OCI-LY3 (cell line): ENCODE results near the gene TMEM108.
A peak's percentile ranks its signal among the peaks of the same experiment; 100 is the strongest.

ENCODE experiments used
- H2AFZ ChIP-seq: fragments of 200-600, 300-600 bp; shearing (Covaris generic); 2 replicates; pipeline ENCODE4 v1.6.0; 2014; ENCODE audit warnings: antibody characterized with exemption, low read depth, low read length
- H3K27ac ChIP-seq: fragments of 200-600, 300-600 bp; sonication (generic); 2 replicates; pipeline ENCODE4 v1.5.1; 2014; ENCODE audit warnings: mild to moderate bottlenecking, low read length, moderate library complexity, mixed read lengths
- H3K27me3 ChIP-seq: fragments of 200-600, 300-600 bp; sonication (generic); 2 replicates; pipeline ENCODE4 v1.6.1; 2014; ENCODE audit warnings: low read depth, low read length, mixed read lengths
- H3K36me3 ChIP-seq: fragments of 200-600, 300-600 bp; sonication (generic); replicated peaks from 2 replicates; pipeline ENCODE3; 2014; ENCODE audit warnings: low read depth, low read length, mixed read lengths
- H3K4me1 ChIP-seq: fragments of 300-600, 200-600 bp; sonication (generic); 2 replicates; pipeline ENCODE4 v1.6.1; 2014; ENCODE audit warnings: low read length, mixed read lengths
- H3K4me2 ChIP-seq: fragments of 200-600, 300-600 bp; sonication (generic); 2 replicates; pipeline ENCODE4 v1.6.1; 2014; ENCODE audit warnings: low read length, mixed read lengths
- H3K4me3 ChIP-seq: fragments of 300-600, 200-600 bp; sonication (generic); 2 replicates; pipeline ENCODE4 v1.5.1; 2014; ENCODE audit warnings: antibody characterized with exemption, mild to moderate bottlenecking, low read length, moderate library complexity
- H3K79me2 ChIP-seq: fragments of 300-600, 200-600 bp; shearing (Covaris generic); 2 replicates; pipeline ENCODE4 v1.6.1; 2014; ENCODE audit warnings: mild to moderate bottlenecking, low read length, mixed read lengths
- H3K9ac ChIP-seq: fragments of 300-600, 200-600 bp; shearing (Covaris generic); 2 replicates; pipeline ENCODE4 v1.6.0; 2014; ENCODE audit warnings: mild to moderate bottlenecking, low read length, moderate library complexity
- H3K9me3 ChIP-seq: fragments of 200-600, 300-600 bp; shearing (Covaris generic); 2 replicates; pipeline ENCODE4 v1.6.1; 2014; ENCODE audit warnings: low read length, mixed read lengths; ENCODE audit not compliant: insufficient read depth
- H4K20me1 ChIP-seq: fragments of 200-600, 300-600 bp; sonication (generic); 2 replicates; pipeline ENCODE4 v1.6.1; 2016; ENCODE audit warnings: low read length, mixed read lengths; ENCODE audit not compliant: insufficient read depth
- EZH2phosphoT487 ChIP-seq: fragments of 200-600 bp; shearing (Covaris generic); IDR thresholded peaks from 2 replicates; pipeline ENCODE4 v1.6.1; 2018; ENCODE audit warnings: antibody characterized with exemption, mixed run types, low read depth
- TF ChIP-seq, protein P1 (sequence below): fragments of 200-600, 300-600 bp; sonication (generic); IDR thresholded peaks from 2 replicates; pipeline ENCODE4 v1.5.1; 2014; ENCODE audit warnings: antibody characterized with exemption, low read length, low read depth

The TMEM108 gene

DNA sequence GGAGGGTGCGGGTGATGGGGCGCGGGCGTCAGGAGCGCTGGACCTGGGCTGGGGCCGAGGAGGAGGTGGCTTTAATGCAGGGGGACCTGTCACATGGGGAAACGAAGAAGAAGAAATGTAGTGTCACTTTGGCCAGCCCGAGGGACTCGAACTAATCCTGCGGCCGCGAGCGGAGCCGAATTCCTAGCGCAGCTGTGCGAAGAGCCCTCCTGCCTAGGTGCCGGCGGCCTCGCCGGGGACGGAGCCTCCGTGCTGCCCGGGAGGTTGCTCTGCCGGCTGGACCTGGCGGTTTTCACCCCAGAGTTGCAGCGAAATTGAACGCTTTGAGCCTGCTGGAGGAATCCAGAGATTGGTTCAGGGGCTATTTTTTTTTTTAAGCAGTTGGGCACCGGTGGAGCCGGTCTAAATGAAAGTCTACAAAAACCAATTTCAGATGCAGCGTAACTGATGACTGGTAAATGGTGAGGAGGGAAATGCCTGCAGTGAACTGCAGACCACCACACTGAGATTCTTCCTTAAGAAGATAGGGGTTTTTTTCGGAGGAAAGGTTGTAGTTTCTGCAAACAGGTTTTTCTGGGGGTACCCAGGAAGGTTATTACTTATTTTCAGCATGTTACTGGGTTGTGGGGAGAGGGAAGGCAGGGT is 662 bp downstream of the TMEM108 start:
- no peak overlapping the region for H3K9ac ChIP-seq
- no peaks in the 10 kb centered on the region for H3K4me1 ChIP-seq
- no peaks in the 10 kb centered on the region for H3K9me3 ChIP-seq
- no peaks in the 10 kb centered on the region for H4K20me1 ChIP-seq
- H2AFZ ChIP-seq, result no peak overlapping the region
- H3K27ac ChIP-seq, result no peak overlapping the region
- peaks cover 27% of the 10 kb centered on the region for H3K27me3 ChIP-seq
- TF ChIP-seq, protein P1, sequence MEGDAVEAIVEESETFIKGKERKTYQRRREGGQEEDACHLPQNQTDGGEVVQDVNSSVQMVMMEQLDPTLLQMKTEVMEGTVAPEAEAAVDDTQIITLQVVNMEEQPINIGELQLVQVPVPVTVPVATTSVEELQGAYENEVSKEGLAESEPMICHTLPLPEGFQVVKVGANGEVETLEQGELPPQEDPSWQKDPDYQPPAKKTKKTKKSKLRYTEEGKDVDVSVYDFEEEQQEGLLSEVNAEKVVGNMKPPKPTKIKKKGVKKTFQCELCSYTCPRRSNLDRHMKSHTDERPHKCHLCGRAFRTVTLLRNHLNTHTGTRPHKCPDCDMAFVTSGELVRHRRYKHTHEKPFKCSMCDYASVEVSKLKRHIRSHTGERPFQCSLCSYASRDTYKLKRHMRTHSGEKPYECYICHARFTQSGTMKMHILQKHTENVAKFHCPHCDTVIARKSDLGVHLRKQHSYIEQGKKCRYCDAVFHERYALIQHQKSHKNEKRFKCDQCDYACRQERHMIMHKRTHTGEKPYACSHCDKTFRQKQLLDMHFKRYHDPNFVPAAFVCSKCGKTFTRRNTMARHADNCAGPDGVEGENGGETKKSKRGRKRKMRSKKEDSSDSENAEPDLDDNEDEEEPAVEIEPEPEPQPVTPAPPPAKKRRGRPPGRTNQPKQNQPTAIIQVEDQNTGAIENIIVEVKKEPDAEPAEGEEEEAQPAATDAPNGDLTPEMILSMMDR, result no peak
- no peaks in the 10 kb centered on the region for H3K79me2 ChIP-seq
- H3K4me3 ChIP-seq, result no peak overlapping the region
- H3K4me2 ChIP-seq, result no peak overlapping the region
- H3K36me3 ChIP-seq, result no peaks in the 10 kb centered on the region

DNA sequence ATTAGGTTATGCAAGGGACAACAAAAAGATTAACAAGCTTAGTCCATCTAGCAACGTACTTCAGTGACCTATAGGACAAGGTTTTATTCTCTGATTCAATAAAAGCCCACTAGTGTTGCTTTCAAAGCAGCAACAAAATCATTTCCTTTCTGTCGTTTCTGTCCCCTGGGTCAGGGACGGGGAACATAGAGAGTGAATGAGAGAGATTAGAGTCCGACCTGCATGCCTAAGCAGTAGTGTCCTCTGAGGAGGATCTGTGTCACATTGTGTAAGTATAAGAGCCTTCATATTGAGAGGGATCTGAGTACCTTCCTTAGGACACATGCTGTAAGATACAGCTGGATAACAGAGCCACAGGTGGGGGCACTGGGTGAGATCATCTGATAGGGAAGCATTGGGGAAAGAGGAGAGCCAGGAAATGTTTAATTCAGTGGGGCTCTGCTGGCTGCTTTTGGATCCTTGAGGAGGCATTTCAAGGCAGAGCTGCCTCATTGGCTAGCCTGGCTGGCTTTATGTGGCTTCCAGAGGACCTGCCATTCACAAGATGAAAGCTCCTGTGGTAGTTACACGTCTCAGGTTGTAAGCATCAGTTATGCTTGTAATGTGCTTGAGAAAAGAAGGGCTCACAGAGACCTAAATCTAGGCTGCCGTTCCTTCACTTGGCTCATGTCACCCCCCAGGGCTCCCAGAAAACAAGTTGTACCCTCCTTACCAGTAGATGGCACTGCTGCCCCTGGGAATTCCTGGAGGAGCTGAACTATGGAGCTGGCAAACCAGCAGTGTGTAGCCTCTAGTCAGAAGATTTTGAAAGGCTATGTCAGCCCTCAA is 2.7 kb downstream of the TMEM108 start:
- no peaks in the 10 kb centered on the region for H4K20me1 ChIP-seq
- H3K79me2 ChIP-seq, result no peaks in the 10 kb centered on the region
- no peak overlapping the region for H3K27ac ChIP-seq
- H3K9me3 ChIP-seq, result no peaks in the 10 kb centered on the region
- H3K36me3 ChIP-seq, result no peaks in the 10 kb centered on the region
- no peak overlapping the region for H3K9ac ChIP-seq
- TF ChIP-seq, protein P1, result peak; percentile 75
- no peak for TF ChIP-seq EZH2phosphoT487
- no peak overlapping the region for H3K4me3 ChIP-seq
- H3K4me1 ChIP-seq, result no peaks in the 10 kb centered on the region
- peaks cover 27% of the 10 kb centered on the region for H3K27me3 ChIP-seq
- H3K4me2 ChIP-seq, result no peak overlapping the region
- H2AFZ ChIP-seq, result no peak overlapping the region

- no peak overlapping the region for H3K27ac ChIP-seq
- no peaks in the 10 kb centered on the region for H3K9me3 ChIP-seq
- H4K20me1 ChIP-seq, result no peaks in the 10 kb centered on the region
- H2AFZ ChIP-seq, result no peak overlapping the region
- H3K4me2 ChIP-seq, result no peak overlapping the region
- no peaks in the 10 kb centered on the region for H3K36me3 ChIP-seq
- H3K4me1 ChIP-seq, result no peaks in the 10 kb centered on the region
- H3K79me2 ChIP-seq, result no peaks in the 10 kb centered on the region
- no peak overlapping the region for H3K4me3 ChIP-seq
- TF ChIP-seq, protein P1, result no peak
- no peak for TF ChIP-seq EZH2phosphoT487
- H3K27me3 ChIP-seq, result peaks cover 24% of the 10 kb centered on the region
- no peak overlapping the region for H3K9ac ChIP-seq
Measured at GRCh38 chr3:133041524-133041829, 3.3 kb downstream of the TMEM108 start.

DNA sequence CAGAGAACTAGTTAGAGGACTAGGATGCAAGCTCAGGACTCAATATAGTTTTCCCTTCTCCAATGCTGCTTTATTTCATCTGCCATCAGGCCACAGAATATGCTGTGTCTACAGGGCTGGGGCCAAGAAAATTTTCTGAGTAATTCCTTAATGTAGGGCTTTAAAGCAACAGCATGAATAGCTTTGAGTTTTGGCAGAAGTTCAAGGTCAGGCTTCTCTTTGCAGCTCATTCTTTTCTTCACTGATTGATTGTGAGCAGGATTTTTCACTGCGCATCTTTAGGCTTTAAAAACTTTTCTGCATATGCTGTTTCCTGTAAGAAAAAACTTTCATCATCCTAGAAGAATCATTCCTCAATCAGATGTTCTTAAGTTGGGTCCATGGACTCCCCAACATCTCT is 4.6 kb downstream of the TMEM108 start:
- Histone ChIP-seq H3K27me3 (peaks cover 24% of the 10 kb centered on the region), H3K27ac (no peak overlapping the region), H3K4me3 (no peak overlapping the region), H3K9ac (no peak overlapping the region), H4K20me1 (no peaks in the 10 kb centered on the region), H3K4me2 (no peak overlapping the region), H2AFZ (no peak overlapping the region), H3K4me1 (no peaks in the 10 kb centered on the region), H3K79me2 (no peaks in the 10 kb centered on the region), H3K36me3 (no peaks in the 10 kb centered on the region), H3K9me3 (no peaks in the 10 kb centered on the region)
- no peak for TF ChIP-seq EZH2phosphoT487
- TF ChIP-seq, protein P1, result no peak
